ENCODE measurements around the gene ANKRD13D. TPM values are rescaled to one million over a fixed set of nuclear protein-coding genes. Genes with fewer than 3 reads are reported as not detected.
A peak's percentile ranks its signal among the peaks of the same experiment; 100 is the strongest.
"Not testable (repeated sequence)": the region's sequence is repeated elsewhere in the genome, so short reads cannot be mapped to it uniquely, and the experiment has no call there.

The ANKRD13D gene
- total RNA-seq, 1 donor from 2014 or later, result 62.9 TPM

DNA sequence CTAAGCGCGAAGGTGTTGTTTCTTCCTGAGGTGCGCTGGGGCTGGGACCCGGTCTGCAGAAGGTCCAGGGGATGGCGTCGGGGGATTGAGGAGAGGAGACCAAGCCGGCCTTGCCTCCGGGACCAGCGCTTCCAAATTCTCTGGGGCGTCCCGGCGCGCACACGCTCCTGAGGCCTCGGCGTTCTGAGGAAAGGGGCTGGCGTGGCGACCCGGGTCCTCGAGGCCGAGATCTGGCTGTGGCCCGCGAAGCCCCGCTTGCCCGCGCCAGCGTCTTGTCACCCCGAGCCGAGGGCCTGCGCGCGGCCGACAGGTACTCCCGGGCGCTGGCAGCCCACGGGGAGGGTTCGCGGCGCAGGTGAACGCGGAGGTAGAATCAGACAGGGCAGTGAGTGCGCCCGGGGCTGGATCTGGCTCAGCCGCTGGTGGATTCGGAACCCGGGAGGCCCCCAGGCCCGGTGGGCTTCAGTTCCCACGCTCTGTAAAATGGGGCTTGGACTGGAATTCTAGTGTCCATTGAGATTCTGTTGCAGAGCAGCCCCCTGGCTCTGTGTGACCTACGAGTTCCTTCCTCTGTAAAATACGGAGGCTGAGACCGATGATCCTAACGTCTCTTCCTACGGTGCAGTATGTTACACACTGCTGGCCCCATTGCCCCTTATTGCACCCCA lies 28.9 kb downstream of the ANKRD13D start:
- intact Hi-C loops (cut with DNase I), result loop anchor here (1.0 kb wide), 1 partner anchor 52 kb away; the partner anchor contains the start of gene GRK2
- H3K27me3 ChIP-seq, result no peaks in the 10 kb centered on the region
- peak overlapping the region; percentile 98 for H3K27ac ChIP-seq
- no peaks in the 10 kb centered on the region for H3K9me3 ChIP-seq
- TF ChIP-seq POLR2AphosphoS5 (IDR thresholded peaks at IDR 0.05; ENCODE audit: insufficient read depth in 1 of 2, low read depth in 1 of 2), result no peak
- TF ChIP-seq, protein P1, sequence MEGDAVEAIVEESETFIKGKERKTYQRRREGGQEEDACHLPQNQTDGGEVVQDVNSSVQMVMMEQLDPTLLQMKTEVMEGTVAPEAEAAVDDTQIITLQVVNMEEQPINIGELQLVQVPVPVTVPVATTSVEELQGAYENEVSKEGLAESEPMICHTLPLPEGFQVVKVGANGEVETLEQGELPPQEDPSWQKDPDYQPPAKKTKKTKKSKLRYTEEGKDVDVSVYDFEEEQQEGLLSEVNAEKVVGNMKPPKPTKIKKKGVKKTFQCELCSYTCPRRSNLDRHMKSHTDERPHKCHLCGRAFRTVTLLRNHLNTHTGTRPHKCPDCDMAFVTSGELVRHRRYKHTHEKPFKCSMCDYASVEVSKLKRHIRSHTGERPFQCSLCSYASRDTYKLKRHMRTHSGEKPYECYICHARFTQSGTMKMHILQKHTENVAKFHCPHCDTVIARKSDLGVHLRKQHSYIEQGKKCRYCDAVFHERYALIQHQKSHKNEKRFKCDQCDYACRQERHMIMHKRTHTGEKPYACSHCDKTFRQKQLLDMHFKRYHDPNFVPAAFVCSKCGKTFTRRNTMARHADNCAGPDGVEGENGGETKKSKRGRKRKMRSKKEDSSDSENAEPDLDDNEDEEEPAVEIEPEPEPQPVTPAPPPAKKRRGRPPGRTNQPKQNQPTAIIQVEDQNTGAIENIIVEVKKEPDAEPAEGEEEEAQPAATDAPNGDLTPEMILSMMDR (IDR thresholded peaks at IDR 0.05), result no peak
- no peak for TF ChIP-seq POLR2A (IDR thresholded peaks at IDR 0.05)
- H3K4me3 ChIP-seq, result peak overlapping the region; percentile 73 to 84
- peaks cover 32% of the 10 kb centered on the region for H3K4me1 ChIP-seq
- H3K36me3 ChIP-seq, result no peaks in the 10 kb centered on the region
- no peak for DNase-seq (ENCODE audit: extremely low spot score in 2 of 2)

DNA sequence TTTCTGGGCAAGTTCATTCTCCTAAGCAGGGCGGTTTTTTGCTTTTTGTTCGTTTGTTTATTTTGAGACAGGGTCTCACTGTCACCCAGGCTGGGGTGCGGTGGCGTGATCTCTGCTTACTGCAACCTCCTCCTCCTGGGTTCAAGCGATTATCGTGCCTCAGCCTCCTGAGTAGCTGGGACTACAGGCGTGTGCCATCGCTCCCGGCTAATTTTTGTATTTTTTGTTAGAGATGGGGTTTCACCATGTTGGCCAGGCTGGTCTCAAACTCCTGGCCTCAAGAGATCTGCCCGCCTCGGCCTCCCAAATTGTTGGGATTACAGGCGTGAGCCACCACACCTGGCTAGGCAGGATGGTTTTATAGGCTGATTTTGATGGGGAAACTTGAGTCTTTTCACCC lies 29.8 kb downstream of the ANKRD13D start:
- peak overlapping the region in 1 of 2 donors; percentile 84 for H3K4me3 ChIP-seq
- intact Hi-C loops (cut with DNase I); H3K27me3 ChIP-seq; DNase-seq (ENCODE audit: extremely low spot score in 2 of 2); H3K27ac ChIP-seq; H3K36me3 ChIP-seq; H3K9me3 ChIP-seq: not testable (repeated sequence)
- H3K4me1 ChIP-seq, result peaks cover 27% of the 10 kb centered on the region

DNA sequence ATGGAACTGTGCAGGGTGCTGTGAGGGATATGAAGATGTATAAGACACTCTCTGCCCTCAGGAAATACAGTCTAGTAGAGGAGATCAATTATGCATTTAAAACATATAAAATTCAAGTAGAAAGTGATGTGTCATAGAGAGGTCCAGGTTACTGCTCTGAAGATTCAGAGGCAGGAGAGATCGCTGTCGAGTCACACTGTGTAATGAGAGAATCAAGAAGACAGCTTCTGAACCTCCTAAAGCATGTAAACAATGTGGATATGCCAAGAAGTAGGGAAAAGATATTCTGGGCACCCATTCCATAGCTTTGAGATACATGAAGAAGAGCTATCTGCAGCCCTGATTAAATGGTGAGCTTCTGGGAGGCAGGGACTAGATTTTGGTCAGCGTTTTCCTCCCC lies 30.9 kb downstream of the ANKRD13D start:
- Histone ChIP-seq H3K9me3 (no peaks in the 10 kb centered on the region), H3K27ac (no peak overlapping the region), H3K4me3 (no peak overlapping the region), H3K36me3 (no peaks in the 10 kb centered on the region), H3K4me1 (peaks cover 27% of the 10 kb centered on the region), H3K27me3 (no peaks in the 10 kb centered on the region)
- intact Hi-C loops (cut with DNase I), result no loop called here
- TF ChIP-seq POLR2AphosphoS5 (IDR thresholded peaks at IDR 0.05; ENCODE audit: insufficient read depth in 1 of 2, low read depth in 1 of 2) (no peak), POLR2A (IDR thresholded peaks at IDR 0.05) (no peak)
- TF ChIP-seq, protein P1 (IDR thresholded peaks at IDR 0.05), result no peak
- DNase-seq (ENCODE audit: extremely low spot score in 2 of 2), result no peak

DNA sequence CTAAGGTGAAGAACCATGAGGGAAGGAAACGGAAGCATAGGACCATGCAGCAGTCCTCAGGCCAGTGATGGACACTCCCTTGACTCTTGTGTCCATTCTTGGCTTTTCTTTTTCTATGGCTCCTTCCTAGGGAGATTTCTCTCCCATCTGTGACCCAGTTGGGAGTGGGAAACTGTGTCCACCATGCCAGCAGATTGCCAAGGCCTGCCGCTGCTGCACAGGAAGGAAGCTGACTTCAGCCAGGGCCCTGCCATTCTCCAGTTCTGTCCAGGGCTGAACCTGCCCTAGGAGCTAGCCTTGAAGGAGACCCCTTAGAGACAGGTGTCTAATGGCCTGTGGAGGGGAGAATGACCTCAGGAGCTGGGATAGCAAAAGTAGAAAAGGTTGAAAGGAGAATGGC lies 31.6 kb downstream of the ANKRD13D start:
- no peak overlapping the region for H3K4me3 ChIP-seq
- TF ChIP-seq POLR2A (IDR thresholded peaks at IDR 0.05) (no peak), POLR2AphosphoS5 (IDR thresholded peaks at IDR 0.05; ENCODE audit: insufficient read depth in 1 of 2, low read depth in 1 of 2) (no peak)
- TF ChIP-seq, protein P1 (IDR thresholded peaks at IDR 0.05), result no peak
- intact Hi-C loops (cut with DNase I), result no loop called here
- H3K4me1 ChIP-seq, result peaks cover 27% of the 10 kb centered on the region
- H3K27me3 ChIP-seq, result no peaks in the 10 kb centered on the region
- H3K27ac ChIP-seq, result no peak overlapping the region
- DNase-seq (ENCODE audit: extremely low spot score in 2 of 2), result no peak
- no peaks in the 10 kb centered on the region for H3K9me3 ChIP-seq
- H3K36me3 ChIP-seq, result no peaks in the 10 kb centered on the region

DNA sequence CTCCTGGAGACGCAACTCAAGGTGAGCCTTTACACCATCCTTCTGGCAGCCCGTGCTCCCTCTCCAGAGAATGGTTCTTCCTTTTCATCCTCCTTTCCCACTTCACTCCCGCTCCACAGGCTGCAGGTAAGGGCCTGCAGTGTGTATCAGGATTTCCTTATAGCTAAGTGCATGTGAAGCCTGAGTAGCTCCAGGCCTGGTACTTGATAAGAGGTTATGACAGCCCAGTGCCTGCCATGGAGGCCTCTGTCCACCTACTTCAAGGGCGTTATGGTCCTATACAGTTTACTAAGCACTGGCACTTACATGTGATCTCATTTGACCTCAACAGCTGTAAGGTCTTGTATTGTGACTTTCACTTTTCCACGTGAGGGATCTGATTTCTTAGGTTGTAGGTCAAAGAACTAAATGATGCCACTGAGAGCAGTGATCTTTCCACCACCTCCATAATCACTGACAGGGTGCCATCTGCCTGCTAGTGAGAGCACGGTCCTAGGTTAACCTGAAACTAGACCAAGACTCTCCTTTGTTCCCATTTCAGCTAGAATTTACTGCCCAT lies 32.3 kb downstream of the ANKRD13D start:
- no peak overlapping the region for H3K4me3 ChIP-seq
- no peaks in the 10 kb centered on the region for H3K9me3 ChIP-seq
- no peak for DNase-seq (ENCODE audit: extremely low spot score in 2 of 2)
- peaks cover 26% of the 10 kb centered on the region for H3K4me1 ChIP-seq
- TF ChIP-seq, protein P1 (IDR thresholded peaks at IDR 0.05), result no peak
- no peaks in the 10 kb centered on the region for H3K36me3 ChIP-seq
- intact Hi-C loops (cut with DNase I), result no loop called here
- no peak overlapping the region for H3K27ac ChIP-seq
- H3K27me3 ChIP-seq, result no peaks in the 10 kb centered on the region
